ENCODE results near the gene KCNG2.

Gene KCNG2

GRCh38 chr18:79937103-79937860, 139.5 kb downstream of the KCNG2 start:
- DNase-seq (ENCODE audit: low read depth in 2 of 3, low spot score in 2 of 3) = no peak

GRCh38 chr18:79938196-79938595, 140.5 kb downstream of the KCNG2 start:
- DNase-seq (ENCODE audit: low read depth in 2 of 3, low spot score in 2 of 3) = no peak

GRCh38 chr18:79939096-79939495, 141.4 kb downstream of the KCNG2 start:
- no peak for DNase-seq (ENCODE audit: low read depth in 2 of 3, low spot score in 2 of 3)

GRCh38 chr18:79940126-79940813, 142.5 kb downstream of the KCNG2 start:
- DNase-seq (ENCODE audit: low read depth in 2 of 3, low spot score in 2 of 3) = no peak

- DNase-seq (ENCODE audit: low read depth in 2 of 3, low spot score in 2 of 3) = no peak
Measured at GRCh38 chr18:79940814-79941472, 143.2 kb downstream of the KCNG2 start.

- DNase-seq (ENCODE audit: low read depth in 2 of 3, low spot score in 2 of 3) = no peak
Measured at GRCh38 chr18:79941473-79942119, 143.9 kb downstream of the KCNG2 start.

- DNase-seq (ENCODE audit: low read depth in 2 of 3, low spot score in 2 of 3) = no peak
Measured at GRCh38 chr18:79942211-79942610, 144.5 kb downstream of the KCNG2 start.

GRCh38 chr18:79942786-79943607, 145.3 kb downstream of the KCNG2 start:
- DNase-seq (ENCODE audit: low read depth in 2 of 3, low spot score in 2 of 3) = no peak

GRCh38 chr18:79943608-79944125, 145.9 kb downstream of the KCNG2 start:
- no peak for DNase-seq (ENCODE audit: low read depth in 2 of 3, low spot score in 2 of 3)

GRCh38 chr18:79944126-79944731, 146.5 kb downstream of the KCNG2 start:
- DNase-seq (ENCODE audit: low read depth in 2 of 3, low spot score in 2 of 3) = no peak

- no peak for DNase-seq (ENCODE audit: low read depth in 2 of 3, low spot score in 2 of 3)
Measured at GRCh38 chr18:79944746-79945117, 147.0 kb downstream of the KCNG2 start.

GRCh38 chr18:79945118-79946042, 147.6 kb downstream of the KCNG2 start:
- DNase-seq (ENCODE audit: low read depth in 2 of 3, low spot score in 2 of 3) = no peak

GRCh38 chr18:79947054-79947755, 149.5 kb downstream of the KCNG2 start:
- DNase-seq (ENCODE audit: low read depth in 2 of 3, low spot score in 2 of 3) = no peak

GRCh38 chr18:79947881-79948610, 150.3 kb downstream of the KCNG2 start:
- DNase-seq (ENCODE audit: low read depth in 2 of 3, low spot score in 2 of 3) = no peak

- DNase-seq (ENCODE audit: low read depth in 2 of 3, low spot score in 2 of 3) = no peak
Measured at GRCh38 chr18:79948719-79949411, 151.1 kb downstream of the KCNG2 start.

Measured in activated CD8-positive, alpha-beta memory T cell treated with anti-CD3 and anti-CD28 coated beads for 48 hours (primary cell).